Stomach (tissue), 4 donors: ENCODE data around the gene RNASEL.

Experiments used
- EP300 ChIP-seq: sonication (generic); formaldehyde crosslinking; IDR thresholded peaks from one replicate; pipeline ENCODE4 v1.6.1; 2017; ENCODE audit warnings: antibody characterized with exemption
- POLR2A ChIP-seq, 4 donors: fragments of 450-650 bp; IDR thresholded peaks; one replicate each; pipeline ENCODE4 v1.6.1; 2016; ENCODE audit warnings: antibody characterized with exemption in 4 of 4, control low read depth in 2 of 4, mild to moderate bottlenecking in 1 of 4, moderate library complexity in 1 of 4
- POLR2AphosphoS5 ChIP-seq, 3 donors: sonication (generic); formaldehyde crosslinking; IDR thresholded peaks; one replicate each; pipeline ENCODE4 v1.6.1; 2016; ENCODE audit warnings: antibody characterized with exemption in 3 of 3
- TF ChIP-seq, protein P1 (sequence below), 7 experiments: fragments of 450-650 bp in 4 of 7; fragments of 200-600 bp in 3 of 7; sonication (generic) in 3 of 7; IDR thresholded peaks; one replicate each; pipeline ENCODE4 v1.5.1; 2016 to 2019; ENCODE audit warnings: antibody characterized with exemption in 7 of 7, control low read depth in 2 of 7, mild to moderate bottlenecking in 1 of 7

DNA sequence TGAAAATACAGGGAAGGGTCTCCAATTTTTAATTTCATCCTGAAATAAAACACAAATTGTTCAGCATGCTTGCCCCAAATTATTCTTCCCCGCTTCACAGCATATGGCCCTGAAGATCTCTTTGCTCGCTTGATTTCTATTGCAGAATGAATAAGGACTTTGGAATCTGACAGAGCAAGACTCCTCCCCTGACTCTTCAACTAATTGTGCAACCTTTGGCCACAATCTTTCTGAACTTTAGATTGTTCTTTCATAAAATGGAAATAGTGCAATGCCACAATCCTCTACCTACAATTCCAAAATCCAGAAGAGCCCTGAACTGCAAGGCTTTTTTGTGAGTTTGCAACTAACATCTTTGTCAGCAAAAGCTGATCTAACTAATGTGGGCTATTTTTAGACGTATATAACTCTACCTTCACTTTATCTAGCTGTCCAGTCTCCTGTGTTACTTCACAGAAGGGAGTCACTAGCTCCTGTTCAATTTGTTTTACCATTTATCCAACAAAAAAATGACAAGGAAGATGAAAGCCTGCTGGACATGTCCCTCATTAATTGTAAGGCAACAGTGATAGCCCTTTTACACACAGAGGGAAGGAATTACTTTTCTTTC lies 13.4 kb downstream of the RNASEL start:
- TF ChIP-seq, protein P1, sequence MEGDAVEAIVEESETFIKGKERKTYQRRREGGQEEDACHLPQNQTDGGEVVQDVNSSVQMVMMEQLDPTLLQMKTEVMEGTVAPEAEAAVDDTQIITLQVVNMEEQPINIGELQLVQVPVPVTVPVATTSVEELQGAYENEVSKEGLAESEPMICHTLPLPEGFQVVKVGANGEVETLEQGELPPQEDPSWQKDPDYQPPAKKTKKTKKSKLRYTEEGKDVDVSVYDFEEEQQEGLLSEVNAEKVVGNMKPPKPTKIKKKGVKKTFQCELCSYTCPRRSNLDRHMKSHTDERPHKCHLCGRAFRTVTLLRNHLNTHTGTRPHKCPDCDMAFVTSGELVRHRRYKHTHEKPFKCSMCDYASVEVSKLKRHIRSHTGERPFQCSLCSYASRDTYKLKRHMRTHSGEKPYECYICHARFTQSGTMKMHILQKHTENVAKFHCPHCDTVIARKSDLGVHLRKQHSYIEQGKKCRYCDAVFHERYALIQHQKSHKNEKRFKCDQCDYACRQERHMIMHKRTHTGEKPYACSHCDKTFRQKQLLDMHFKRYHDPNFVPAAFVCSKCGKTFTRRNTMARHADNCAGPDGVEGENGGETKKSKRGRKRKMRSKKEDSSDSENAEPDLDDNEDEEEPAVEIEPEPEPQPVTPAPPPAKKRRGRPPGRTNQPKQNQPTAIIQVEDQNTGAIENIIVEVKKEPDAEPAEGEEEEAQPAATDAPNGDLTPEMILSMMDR (IDR thresholded peaks at IDR 0.05), result no peak
- TF ChIP-seq EP300 (no peak), POLR2A (IDR thresholded peaks at IDR 0.05) (no peak), POLR2AphosphoS5 (IDR thresholded peaks at IDR 0.05) (no peak)
